Lung (tissue), 12 donors: ENCODE measurements around the gene RNF224. TPM values are rescaled to one million over a fixed set of nuclear protein-coding genes. Genes with fewer than 3 reads are reported as not detected.

ENCODE experiments used
- ATAC-seq: fragments of 200-7000 bp; cut with Tn5 transposase; one replicate; pipeline ENCODE4 v1.9.1; 2020; ENCODE audit warnings: moderate number of reproducible peaks; ENCODE audit not compliant: insufficient read depth, low FRiP score
- DNase-seq, 3 donors: peaks; one replicate each; pipeline ENCODE4 v3.0.0-alpha.2; 2013 to 2017
- H3K27ac ChIP-seq, 2 donors: one replicate each; pipeline ENCODE4 v1.5.1; 2013; ENCODE audit warnings: mild to moderate bottlenecking in 2 of 2, moderate library complexity in 2 of 2, control low read depth in 1 of 2, inconsistent platforms in 1 of 2, low read depth in 1 of 2, low read length in 1 of 2
- H3K27me3 ChIP-seq, 3 donors: one replicate each; pipeline ENCODE4 v1.5.1; 2013; ENCODE audit warnings: low read length in 2 of 3; ENCODE audit not compliant: control insufficient read depth in 3 of 3, insufficient read depth in 3 of 3
- H3K36me3 ChIP-seq, 4 donors: one replicate each; pipeline ENCODE4 v1.5.1; 2013; ENCODE audit warnings: low read length in 4 of 4, mild to moderate bottlenecking in 1 of 4, moderate library complexity in 1 of 4; ENCODE audit not compliant: control insufficient read depth in 4 of 4, insufficient read depth in 4 of 4
- H3K4me1 ChIP-seq, 5 donors: one replicate each; pipeline ENCODE4 v1.5.1; 2013; ENCODE audit warnings: low read length in 5 of 5, mild to moderate bottlenecking in 2 of 5, moderate library complexity in 1 of 5; ENCODE audit not compliant: control insufficient read depth in 5 of 5, insufficient read depth in 5 of 5
- H3K4me3 ChIP-seq: one replicate; pipeline ENCODE4 v1.5.1; 2013; ENCODE audit warnings: mild to moderate bottlenecking, control low read depth, moderate library complexity
- H3K9ac ChIP-seq, 2 donors: one replicate each; pipeline ENCODE4 v1.5.1; 2013; ENCODE audit warnings: low read length in 2 of 2, control low read depth in 1 of 2; ENCODE audit not compliant: insufficient read depth in 1 of 2
- H3K9me3 ChIP-seq, 4 donors: one replicate each; pipeline ENCODE4 v1.5.1; 2013; ENCODE audit warnings: low read length in 3 of 4, mild to moderate bottlenecking in 1 of 4, moderate library complexity in 1 of 4; ENCODE audit not compliant: control insufficient read depth in 4 of 4, insufficient read depth in 3 of 4
- WGBS, 2 donors: extraction: QIAGEN DNeasy Blood & Tissue Kit; methylation state at CpG; one replicate each; pipeline ENCODE4 v1.1.7; 2013; 5-methylcytosine and 5-hydroxymethylcytosine counted together
- polyA plus RNA-seq, 2 donors: library from polyadenylated mRNA; stranded (reverse); fragments of 200-250 nt; gene quantifications; one replicate each; pipeline ENCODE4 v1.2.1, GENCODE V29; 2013
- total RNA-seq, 2 donors: library from RNA; depleted of rRNA in 1 of 2; stranded (reverse); fragments of >200 nt in 1 of 2; gene quantifications; one replicate each; pipeline ENCODE4 v1.2.1, GENCODE V29; 2014 to 2021
- TF ChIP-seq, protein P1 (sequence below): IDR thresholded peaks from 2 replicates; pipeline ENCODE4 v1.5.1; 2012; ENCODE audit warnings: mild to moderate bottlenecking; ENCODE audit errors: control extremely low read depth, extremely low read depth
- donor health status: control.
- donor health status: control.
- donor health status: Bipolar disorder and iron deficiency.
- donor health status: healthy.
- donor health status: DM: yes; HTN: yes; CAD: no.

Gene RNF224
- total and polyA plus RNA-seq, 4 donors = 0.24 to 1.1 (median 0.80) TPM

- DNase-seq (no peak), ATAC-seq (no peak)
- Histone ChIP-seq H3K9ac (no peak overlapping the region), H3K4me1 (peaks cover 3 to 26% (median 23%) of the 10 kb centered on the region in 5 donors), H3K9me3 (peaks cover 0 to 2% (median 0%) of the 10 kb centered on the region in 4 donors), H3K4me3 (no peak overlapping the region), H3K36me3 (peaks cover 0 to 14% (median 8%) of the 10 kb centered on the region in 4 donors), H3K27ac (no peak overlapping the region), H3K27me3 (no peaks in the 10 kb centered on the region)
- TF ChIP-seq, protein P1, sequence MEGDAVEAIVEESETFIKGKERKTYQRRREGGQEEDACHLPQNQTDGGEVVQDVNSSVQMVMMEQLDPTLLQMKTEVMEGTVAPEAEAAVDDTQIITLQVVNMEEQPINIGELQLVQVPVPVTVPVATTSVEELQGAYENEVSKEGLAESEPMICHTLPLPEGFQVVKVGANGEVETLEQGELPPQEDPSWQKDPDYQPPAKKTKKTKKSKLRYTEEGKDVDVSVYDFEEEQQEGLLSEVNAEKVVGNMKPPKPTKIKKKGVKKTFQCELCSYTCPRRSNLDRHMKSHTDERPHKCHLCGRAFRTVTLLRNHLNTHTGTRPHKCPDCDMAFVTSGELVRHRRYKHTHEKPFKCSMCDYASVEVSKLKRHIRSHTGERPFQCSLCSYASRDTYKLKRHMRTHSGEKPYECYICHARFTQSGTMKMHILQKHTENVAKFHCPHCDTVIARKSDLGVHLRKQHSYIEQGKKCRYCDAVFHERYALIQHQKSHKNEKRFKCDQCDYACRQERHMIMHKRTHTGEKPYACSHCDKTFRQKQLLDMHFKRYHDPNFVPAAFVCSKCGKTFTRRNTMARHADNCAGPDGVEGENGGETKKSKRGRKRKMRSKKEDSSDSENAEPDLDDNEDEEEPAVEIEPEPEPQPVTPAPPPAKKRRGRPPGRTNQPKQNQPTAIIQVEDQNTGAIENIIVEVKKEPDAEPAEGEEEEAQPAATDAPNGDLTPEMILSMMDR = no peak
- 77 to 85% methylated on average over 7 of the region's 7 CpGs for WGBS, 2 donors
Measured at GRCh38 chr9:137206602-137207001, 20.7 kb upstream of the RNF224 start.

DNA sequence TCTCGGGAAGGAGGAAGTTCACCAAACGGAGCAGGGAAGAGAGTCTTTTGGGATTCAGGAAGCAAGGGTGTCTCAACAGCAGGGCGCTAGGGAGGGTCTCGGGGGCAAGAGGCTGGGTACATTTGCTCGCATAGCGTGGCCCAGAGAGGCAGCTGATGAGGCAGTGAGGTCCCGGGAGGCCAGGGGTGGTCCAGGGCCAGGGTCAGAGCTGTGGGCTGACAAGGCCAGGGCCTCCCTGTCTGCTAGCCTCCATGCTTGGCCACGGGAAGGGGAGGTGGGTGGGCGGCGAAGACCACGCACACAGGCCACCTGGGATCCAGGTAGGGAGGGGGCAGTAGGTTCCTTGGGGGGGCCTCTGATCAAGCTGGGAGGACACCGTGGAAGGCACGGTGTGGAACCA lies 15.8 kb upstream of the RNF224 start:
- H3K9me3 ChIP-seq = no peaks in the 10 kb centered on the region
- H3K27me3 ChIP-seq = no peaks in the 10 kb centered on the region
- no peak overlapping the region for H3K27ac ChIP-seq
- 80% methylated on average over 13 of the region's 13 CpGs for WGBS, 2 donors
- H3K36me3 ChIP-seq = peaks cover 0 to 33% (median 6%) of the 10 kb centered on the region in 4 donors
- DNase-seq (no peak), ATAC-seq (no peak)
- H3K4me3 ChIP-seq = no peak overlapping the region
- peaks cover 0 to 5% (median 2%) of the 10 kb centered on the region in 5 donors for H3K4me1 ChIP-seq
- TF ChIP-seq, protein P1 = no peak
- H3K9ac ChIP-seq = no peak overlapping the region

- DNase-seq (no peak), ATAC-seq (no peak)
- Histone ChIP-seq H3K4me3 (no peak overlapping the region), H3K27me3 (no peaks in the 10 kb centered on the region), H3K36me3 (peaks cover 0 to 32% (median 6%) of the 10 kb centered on the region in 4 donors), H3K9ac (no peak overlapping the region), H3K4me1 (peaks cover 0 to 3% (median 0%) of the 10 kb centered on the region in 5 donors), H3K27ac (no peak overlapping the region), H3K9me3 (no peaks in the 10 kb centered on the region)
- WGBS, 2 donors = 88 to 89% methylated on average over 21 of the region's 21 CpGs
- TF ChIP-seq, protein P1 = no peak
Measured at GRCh38 chr9:137212520-137212919, 14.8 kb upstream of the RNF224 start.
